NAMALWA (cell line): ENCODE measurements around the gene PLAC8.
"Not testable (repeated sequence)": the region's sequence is repeated elsewhere in the genome, so short reads cannot be mapped to it uniquely, and the experiment has no call there.

Experiments
- DNase-seq: peaks from one replicate; pipeline ENCODE4 v3.0.0-alpha.2; 2015; ENCODE audit warnings: low spot score

The PLAC8 gene

DNA sequence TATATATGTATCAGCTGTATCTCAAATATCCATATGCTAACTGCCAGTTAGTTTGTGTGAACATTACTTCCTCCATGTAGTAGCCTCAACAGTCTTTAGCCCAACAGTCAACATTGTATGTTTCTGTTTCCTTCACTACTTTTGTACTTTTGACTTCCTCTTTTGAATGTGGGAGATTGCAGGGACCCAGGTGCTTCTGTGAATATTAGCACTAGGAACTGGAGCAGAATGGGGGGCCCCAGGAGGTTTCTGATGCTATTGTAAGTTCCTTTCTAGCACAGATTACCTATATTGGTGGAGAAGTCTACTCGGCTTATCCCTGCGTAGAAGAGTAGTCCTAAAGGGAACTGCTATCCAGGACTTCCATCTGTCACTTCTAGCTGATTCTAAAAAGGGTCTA lies 2.3 kb downstream of the PLAC8 start:
- DNase-seq, result peak; percentile 96

DNA sequence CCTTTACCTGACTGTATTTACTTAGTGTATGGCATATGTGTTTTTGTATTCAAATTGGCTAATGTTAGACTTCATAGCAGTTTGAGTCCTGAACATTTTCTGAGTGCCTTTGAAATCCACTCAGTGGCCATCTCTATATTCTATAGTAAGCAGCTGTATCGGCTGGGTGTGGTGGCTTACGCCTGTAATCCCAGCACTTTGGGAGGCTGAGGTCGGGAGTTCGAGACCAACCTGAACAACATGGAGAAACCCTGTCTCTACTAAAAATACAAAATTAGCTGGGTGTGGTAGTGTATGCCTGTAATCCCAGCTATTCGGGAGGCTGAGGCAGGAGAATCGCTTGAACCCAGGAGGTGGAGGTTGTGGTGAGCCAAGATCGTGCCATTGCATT lies 2.8 kb downstream of the PLAC8 start:
- not testable (repeated sequence) for DNase-seq

DNA sequence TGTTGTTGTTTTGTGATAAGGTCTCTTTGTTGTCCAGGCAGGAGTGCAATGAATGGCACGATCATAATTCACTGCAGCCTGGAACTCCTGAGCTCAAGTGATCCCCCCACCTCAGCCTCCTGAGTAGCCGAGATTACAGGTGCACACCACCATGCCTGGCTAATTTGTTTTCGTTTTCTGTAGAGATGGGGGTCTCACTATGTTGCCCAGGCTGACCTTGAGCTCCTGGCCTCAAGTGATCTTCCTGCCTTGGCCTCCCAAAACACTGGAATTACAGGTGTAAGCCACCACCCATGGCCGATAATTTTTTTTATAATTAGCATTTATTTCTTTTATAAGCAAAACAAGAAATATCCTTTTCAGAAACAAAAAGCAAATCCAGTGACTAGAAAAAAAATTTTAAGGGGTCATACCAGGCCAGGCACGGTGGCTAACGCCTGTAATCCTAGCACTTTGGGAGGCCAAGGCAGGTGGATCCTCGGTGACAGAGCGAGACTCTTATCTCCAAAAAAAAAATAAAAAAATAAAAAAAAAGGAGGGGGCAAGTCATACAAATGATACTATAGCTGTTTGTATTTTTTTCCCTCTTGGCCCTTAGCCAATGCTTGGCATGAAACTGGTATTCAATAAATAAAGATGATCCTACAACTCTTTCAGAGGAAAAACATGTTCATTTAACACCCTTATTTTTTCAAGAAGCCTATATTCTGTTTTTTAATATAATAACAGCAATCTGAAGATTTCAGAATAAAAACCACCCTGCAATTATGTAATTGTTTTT lies 3.4 kb downstream of the PLAC8 start:
- DNase-seq, result peak; percentile 39

DNA sequence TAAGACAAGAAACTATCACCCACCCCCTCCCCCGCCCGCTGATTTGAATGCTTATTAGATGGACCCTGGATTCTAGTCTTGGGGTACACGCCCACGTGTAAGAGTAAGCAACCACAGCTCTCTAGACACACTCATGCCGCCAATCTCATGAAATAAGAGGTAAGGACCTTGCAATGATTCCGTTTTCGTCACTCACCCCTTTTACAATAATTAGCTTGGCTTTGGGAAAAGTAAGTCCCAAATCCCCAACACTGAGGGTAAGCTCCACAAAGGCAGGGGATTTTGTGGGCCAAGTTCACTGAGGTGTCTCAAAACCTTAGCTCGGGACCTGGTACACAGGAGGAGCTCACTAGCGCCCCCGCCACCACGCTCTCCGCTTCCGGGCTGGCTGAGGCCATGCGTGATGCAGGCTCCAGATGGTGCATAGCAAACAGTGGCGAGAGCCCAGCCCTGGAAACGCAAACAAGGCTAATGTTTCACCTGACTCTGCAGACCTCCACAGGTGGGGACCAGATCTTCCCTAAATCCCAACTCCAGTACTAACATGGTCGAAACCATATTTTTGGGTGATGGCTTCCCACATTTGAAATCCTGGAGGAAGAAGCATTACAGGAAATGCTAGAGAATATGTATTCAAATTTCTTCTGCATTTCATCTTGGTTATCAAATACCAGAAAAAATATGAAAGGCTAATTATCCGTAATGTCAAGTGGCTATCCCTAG lies 4.1 kb downstream of the PLAC8 start:
- peak; percentile 97 for DNase-seq

DNA sequence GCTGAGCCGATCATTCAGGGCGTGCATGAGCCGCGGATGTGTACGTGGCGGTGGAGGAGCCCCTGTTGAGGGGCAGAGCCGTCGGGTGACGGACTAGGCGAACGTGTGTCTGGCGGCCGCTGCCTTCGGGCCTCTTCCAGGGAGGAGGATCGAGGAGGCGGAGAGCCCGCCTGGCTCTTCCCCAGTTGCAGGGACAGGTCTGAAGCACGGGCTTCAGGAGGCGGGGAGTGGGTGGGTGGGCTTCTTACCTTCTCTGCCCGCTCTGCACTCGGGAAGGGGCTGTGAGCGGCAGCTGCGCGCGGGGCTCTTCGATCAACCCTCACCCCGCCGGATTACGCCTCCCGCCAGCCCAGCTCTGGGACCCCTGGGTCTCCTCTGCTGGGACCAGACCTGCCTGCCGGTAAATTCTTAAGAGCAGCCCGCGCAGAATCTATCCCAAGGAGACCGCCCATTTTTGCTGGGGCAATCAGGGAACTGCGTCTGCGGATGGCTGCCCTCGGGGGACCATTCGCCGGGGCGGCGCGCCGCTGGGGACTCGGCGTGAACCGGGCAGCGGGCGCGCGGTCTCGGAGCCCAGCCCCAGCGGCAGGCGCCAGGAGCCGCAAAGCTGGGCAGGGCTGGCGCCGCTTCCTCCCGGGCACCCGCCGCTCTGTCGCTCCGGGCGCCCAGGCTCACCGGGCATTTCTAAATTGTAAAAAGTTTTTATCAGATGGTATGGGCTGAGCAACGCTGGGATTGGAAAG lies 4.9 kb downstream of the PLAC8 start:
- DNase-seq, result peak; percentile 61

DNA sequence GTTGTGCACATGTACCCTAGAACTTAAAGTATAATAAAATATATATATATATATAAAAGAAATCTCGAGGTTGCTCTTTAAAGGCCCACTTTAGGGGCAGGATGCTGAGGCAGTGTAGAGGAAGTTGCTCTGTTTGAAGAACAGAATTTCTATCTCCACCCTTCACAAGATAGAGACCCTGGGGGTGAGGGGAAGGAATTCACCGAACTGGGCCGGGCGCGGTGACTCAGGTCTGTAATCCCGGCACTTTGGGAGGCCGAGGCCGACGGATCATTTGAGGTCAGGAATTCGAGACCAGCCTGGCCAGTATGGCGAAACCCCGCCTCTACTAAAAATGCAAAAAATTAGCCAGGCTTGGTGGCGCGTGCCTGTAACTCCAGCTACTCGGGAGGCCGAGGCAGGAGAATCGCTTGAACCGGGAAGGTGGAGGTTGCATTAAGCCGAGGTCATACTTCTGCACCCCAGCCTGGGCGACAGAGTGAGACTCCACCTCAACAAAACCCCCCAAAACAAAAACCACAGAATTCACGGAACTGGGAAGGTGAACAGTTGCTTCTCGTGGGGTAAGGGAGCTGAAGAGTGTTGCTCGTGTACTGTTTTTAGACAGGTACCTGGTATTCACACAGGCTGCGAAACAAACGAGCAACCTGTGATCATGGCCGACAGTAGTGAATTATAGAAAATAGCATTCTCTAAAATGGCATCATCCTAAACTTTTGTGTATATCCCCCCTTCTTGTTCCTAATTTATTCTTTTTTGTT lies 6.2 kb downstream of the PLAC8 start:
- no peak for DNase-seq

DNA sequence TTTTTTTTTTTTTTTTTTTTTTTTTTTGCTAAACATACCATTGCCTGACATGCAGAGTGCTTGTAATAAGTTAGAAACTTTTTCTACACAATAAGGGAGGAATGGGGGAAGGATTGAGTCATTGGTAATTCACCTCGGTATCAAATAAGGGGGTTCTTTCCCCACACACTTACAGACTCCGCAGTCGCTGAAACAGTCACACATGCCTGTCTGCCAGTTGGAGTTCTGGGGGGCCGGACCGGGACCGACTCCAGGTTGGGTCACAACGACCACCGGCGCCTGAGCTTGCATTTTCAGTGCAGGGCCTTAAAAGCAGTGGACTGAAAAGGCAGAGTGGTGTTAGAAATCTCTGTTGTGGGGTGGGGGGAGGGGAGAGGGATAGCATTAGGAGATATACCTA lies 6.9 kb downstream of the PLAC8 start:
- DNase-seq, result no peak

DNA sequence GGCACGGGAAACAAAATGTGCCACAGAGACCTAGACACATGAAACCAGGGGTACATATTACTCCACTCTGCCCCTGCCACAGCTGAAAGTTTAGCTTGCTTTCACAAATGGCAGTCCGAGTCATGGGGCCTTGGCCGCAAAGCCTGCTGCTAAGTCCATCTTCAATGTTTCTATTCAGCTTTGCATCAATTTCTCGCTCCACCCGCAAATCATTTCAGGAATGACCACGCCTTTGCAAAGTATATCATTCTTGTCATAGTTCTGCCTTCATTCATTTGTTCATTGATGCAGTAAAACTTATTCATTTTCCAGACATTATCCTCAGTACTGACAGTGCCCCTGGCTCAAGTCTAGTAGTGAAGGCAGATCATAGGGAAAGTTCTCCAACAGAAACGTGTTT lies 9.5 kb downstream of the PLAC8 start:
- DNase-seq, result no peak

DNA sequence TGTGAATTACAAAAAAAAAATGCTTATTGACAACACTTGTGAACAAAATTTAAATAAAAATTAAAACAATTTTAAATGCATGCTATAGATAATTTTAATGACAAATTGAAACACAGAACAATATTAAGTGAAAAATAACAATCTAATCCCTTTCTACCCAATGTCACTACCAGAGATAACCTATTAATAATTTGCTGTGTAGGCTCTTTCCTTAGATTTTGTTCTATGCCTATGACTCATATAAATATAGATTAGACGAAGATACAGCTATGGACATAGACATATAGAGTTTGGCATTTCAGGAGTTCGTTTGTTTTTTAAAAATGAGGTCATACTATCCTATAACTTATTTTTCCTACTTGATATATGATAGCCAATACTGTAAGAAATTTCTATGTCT lies 18.1 kb downstream of the PLAC8 start:
- DNase-seq, result no peak

DNA sequence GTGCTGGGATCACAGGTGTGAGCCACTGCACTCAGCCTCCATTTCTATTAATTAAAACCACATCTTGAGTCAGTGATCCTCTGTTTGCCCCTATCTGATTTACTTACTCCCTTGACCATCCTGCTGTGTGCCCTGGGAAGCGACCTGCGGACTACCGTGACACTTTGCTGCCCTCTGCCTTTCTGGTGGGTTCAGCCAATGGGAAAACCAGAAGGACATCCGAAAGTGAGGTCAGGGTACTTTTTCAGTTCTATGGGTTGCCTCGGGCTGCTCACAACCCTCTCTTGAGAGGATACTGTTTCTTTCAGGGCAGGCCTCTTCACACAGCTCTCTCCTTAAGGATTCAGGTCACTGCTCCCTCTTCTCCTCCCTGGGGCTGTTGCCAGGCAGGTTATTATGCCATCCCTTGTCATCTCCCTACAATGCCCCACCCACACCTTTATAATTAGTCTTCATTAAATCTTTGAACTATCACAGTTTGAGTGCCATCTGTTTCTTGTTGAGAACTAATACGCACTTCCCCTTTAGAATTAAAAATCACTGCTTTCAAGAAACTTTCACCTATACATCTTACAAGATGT lies 21.4 kb downstream of the PLAC8 start:
- no peak for DNase-seq

DNA sequence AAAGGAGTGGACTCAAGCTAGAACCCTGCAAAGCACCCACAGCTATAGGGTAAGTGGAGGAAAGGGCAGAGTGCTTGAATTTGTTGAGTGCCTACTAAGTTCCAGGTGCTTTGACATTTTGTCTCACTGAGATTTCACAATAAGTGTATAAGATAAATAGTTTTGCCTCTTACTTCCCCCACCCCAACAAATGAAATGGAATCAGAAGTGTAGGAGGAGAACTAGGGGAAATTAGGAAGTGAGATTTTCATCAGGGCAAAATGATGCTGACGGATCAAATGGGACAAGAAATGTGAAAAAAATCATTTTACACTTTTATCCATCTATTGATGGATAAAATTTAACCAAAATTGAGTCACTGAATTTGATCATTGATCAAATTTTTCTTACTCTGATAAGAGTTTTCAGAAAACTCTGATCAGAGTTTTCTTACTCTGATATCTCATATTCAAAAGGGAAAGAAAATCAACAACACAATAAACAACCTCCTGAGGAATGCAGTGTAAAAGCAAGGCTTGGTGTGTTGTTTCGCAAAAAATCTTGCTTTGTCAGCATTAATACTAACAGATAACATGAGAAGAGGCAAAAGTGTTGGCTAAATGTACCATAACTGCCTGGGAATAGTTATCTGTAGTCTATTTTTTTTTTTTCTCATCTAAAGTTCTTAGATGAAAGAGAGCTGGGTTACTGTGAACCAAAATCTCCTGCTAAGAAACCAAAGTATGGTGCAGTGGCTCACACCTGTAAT lies 24.9 kb downstream of the PLAC8 start:
- no peak for DNase-seq

DNA sequence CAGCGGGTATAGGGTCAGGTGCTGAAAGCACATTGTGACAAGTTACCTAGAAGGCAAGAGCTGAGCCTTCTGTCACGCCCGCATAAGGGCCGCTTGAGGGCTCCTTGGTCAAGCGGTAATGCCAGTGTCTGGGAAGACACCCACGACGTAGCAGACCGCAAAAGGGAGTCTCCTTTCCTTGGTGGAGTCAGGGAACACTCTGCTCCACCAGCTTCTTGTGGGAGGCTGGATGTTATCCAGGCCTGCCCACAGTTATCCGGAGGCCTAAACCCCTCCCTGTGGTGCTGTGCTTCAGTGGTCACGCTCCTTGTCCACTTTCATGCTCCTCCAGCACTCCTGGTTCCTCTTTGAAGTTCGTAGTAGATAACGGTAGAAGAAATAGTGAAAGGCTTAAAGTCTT lies 29.6 kb downstream of the PLAC8 start:
- not testable (repeated sequence) for DNase-seq

DNA sequence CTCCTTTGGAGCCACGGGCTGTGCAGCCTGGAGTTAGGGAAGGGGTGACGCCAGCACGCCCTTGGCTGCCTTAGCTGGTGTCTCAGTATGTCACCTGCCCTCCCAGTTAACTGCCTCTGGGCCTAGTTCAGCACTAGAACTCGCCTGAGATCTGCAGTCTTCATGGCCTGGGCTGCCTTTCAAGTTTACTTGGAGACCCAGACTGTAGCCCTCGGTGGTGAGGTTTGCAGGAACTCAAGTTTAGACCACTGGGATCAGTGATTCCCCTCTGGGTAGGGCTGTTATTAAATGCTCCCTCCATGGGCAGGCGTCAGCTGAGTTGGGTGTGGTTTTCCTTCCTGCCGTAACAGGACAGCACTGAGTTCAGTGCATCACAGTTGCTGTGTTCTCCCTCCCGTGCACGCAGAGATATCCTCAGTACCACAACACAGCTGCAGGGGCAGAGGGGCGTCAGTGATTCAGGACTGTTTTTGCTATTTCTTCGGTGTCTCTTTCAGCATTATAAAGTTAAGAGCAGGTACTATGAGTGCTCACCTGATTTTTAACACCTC lies 30.5 kb downstream of the PLAC8 start:
- peak; percentile 42 for DNase-seq

DNA sequence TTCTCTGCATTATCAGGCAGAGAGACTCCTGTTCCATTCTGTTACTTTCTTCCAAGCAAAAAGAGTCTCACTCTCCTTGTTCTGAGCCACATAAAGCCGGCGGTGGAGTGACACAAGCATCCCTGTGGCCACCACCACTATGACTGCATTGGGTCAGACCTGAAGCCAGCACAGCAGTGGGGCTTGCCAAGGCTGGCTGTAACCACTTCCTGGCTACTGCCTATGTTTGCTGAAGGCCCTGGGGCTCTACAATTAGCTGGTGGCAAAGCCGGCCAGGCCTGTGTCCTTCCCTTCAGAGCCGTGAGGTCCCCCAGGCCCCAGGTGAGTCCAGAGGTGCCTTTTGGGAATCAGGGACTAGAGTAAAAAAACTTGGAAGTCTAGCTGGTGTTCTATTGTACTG lies 31.8 kb downstream of the PLAC8 start:
- DNase-seq, result no peak

DNA sequence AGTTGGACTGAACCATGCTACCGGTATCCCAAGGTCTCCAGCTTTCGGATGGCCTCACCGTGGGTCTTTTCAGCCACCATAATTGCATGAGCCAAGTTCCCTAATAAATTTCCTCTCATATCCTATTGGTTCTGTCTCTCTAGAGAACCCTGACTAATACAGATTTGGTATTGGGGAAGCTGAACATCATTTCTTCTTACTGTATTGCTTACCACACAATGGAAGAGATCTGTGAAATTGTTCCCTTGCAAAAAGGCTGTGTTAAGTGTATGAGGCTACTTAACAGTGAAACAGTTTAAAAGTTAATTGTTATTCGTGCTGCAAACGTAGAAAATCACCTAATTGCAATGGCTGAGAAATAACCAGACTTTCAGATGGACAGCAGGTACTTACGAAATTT lies 34.0 kb downstream of the PLAC8 start:
- no peak for DNase-seq

DNA sequence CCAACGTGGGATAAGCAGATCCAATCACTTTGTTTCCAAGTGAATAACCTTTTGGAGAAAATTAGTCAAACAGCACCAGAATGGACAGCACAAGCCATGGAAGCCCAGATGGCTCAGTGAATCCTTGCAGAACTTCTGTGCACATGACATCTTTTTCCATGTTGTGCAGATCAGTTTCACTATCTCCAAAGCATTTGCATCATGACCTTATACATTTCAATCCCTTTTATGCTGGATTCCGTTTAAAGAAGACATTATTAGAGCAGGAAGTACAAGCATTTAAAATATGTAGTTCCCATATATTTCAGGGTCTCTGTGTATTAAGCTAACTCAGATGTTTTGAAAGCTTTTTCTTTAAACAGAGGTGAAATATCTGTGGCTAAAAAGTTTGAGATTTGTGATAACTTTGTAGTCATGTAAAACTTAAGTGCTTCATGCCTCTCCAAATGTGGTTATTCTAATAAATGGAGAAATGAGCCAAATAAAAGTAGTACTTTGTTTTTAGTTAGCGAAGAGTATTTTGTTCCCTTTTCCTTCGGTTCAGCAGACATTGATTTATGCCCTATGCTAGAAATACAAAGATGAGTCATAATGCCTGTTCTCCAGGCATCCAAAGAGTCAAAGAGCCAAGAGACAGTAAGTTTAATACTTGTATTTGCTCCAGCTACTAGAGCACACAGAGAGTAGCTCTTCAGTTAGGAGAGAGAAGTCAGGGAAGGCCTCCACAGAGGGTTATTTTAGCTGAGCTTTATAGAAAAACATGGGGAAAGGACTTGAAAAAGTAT lies 39.0 kb downstream of the PLAC8 start:
- no peak for DNase-seq

DNA sequence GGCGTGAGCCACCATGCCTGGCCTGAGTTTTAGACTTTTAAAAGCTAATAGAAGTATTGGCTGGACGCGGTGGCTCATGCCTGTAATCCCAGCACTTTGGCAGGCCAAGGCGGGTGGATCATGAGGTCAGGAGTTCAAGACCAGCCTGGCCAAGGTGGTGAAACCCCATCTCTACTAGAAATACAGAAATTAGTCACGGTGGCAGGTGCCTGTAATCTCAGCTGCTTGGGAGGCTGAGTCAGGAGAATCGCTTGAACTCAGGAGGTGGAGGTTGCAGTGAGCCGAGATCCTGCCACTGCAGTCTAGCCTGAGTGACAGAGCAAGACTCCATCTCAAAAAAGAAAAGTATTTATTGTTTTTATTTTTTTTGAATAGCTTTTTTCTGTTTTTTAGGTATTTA lies 39.7 kb downstream of the PLAC8 start:
- not testable (repeated sequence) for DNase-seq

DNA sequence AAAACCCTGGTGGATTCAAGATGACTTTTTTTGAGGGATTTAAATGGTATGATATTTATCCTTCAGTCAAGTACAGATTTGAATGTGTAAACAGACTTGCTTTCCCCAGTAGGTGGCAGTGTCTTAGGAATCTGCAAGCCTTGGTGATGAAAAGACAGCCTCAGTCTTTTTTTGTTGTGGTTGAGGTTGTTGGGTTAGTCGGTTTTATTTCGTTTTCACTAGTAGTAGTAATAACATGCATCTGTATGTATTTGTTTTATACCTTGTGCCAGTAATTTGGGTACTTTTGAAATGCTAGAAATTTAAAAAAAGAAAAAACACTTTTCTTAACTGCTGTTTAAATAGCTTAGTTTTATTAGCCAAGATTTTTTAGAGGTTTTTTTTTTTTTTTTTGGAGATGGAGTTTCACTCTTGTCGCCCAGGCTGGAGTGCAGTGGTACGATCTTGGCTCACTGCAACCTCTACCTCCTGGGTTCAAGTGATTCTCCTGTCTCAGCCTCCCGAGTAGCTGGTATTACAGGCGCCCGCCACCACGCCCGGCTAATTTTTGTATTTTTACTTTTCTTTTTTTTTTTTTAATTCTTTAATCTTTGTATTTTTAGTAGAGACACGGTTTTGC lies 40.3 kb downstream of the PLAC8 start:
- DNase-seq, result peak; percentile 91

DNA sequence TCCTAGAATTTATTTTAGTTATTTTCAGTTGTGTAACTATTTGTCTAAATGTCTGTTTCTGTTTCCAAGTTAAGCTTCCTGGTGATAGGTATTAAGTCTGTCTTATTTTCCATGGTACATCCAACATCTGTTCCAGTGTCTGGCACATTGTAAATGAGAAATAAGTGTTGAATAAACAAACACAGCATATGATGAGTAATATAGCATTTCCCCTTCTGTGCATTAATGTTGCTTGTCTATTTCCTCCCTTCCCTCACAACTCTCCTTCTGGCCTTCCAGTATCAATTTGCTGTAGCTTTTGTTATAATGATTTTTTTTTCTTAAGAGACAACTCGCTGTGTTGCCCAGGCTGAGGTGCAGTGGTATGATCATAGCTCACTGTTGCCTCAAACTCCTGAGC lies 43.4 kb downstream of the PLAC8 start:
- no peak for DNase-seq
